SK-N-SH treated with all-trans-retinoic acid at 6 μM for 48 hours (cell line): ENCODE measurements around the gene PUS3.

Experiments
- ATAC-seq: fragments of 200-7000 bp; cut with Tn5 transposase; 3 replicates; pipeline ENCODE4 v1.9.1; 2020; ENCODE audit warnings: mild to moderate bottlenecking, moderate library complexity
- ARNTL ChIP-seq: fragments of 450-650 bp; formaldehyde crosslinking; IDR thresholded peaks from 2 replicates; pipeline ENCODE4 v1.5.0; 2020; ENCODE audit warnings: low read depth, mild to moderate bottlenecking, moderate library complexity, borderline replicate concordance
- CREB5 ChIP-seq: fragments of 250-450 bp; sonication (Bioruptor Pico); IDR thresholded peaks from 2 replicates; pipeline ENCODE4 v1.5.1; 2020; ENCODE audit warnings: low read depth, mild to moderate bottlenecking, moderate library complexity
- CSDC2 ChIP-seq: fragments of 250-450 bp; sonication (Bioruptor Pico); IDR thresholded peaks from 2 replicates; pipeline ENCODE4 v1.5.0; 2020; ENCODE audit warnings: mild to moderate bottlenecking, moderate library complexity
- CSRNP3 ChIP-seq: fragments of 250-450 bp; sonication (Bioruptor Pico); IDR thresholded peaks from 2 replicates; pipeline ENCODE4 v1.5.1; 2021; ENCODE audit warnings: mild to moderate bottlenecking, moderate library complexity
- ESRRG ChIP-seq: fragments of 250-450 bp; sonication (Bioruptor Pico); IDR thresholded peaks from 2 replicates; pipeline ENCODE4 v1.6.1; 2021; ENCODE audit warnings: mild to moderate bottlenecking
- GLIS3 ChIP-seq: fragments of 250-450 bp; sonication (Bioruptor Pico); IDR thresholded peaks from 2 replicates; pipeline ENCODE4 v1.5.0; 2020; ENCODE audit warnings: mild to moderate bottlenecking, moderate library complexity
- ISL1 ChIP-seq: fragments of 250-450 bp; sonication (Bioruptor Pico); IDR thresholded peaks from 2 replicates; pipeline ENCODE4 v2.1.2; 2022; ENCODE audit warnings: mild to moderate bottlenecking, moderate library complexity
- OSR1 ChIP-seq: fragments of 250-450 bp; sonication (Bioruptor Pico); IDR thresholded peaks from 2 replicates; pipeline ENCODE4 v1.8.0; 2022; ENCODE audit warnings: moderate library complexity, mild to moderate bottlenecking, inconsistent platforms
- PATZ1 ChIP-seq: fragments of 250-450 bp; sonication (Bioruptor Pico); IDR thresholded peaks from 2 replicates; pipeline ENCODE4 v1.8.0; 2020; ENCODE audit warnings: mild to moderate bottlenecking, moderate library complexity, borderline replicate concordance
- POU6F1 ChIP-seq: fragments of 250-450 bp; sonication (Bioruptor Pico); IDR thresholded peaks from 2 replicates; pipeline ENCODE4 v1.8.0; 2021; ENCODE audit warnings: low read depth, mild to moderate bottlenecking, moderate library complexity, borderline replicate concordance
- RARB ChIP-seq: fragments of 250-450 bp; sonication (Bioruptor Pico); IDR thresholded peaks from 2 replicates; pipeline ENCODE4 v1.8.0; 2021; ENCODE audit warnings: mild to moderate bottlenecking, moderate library complexity
- TOX ChIP-seq: fragments of 250-450 bp; sonication (Bioruptor Pico); IDR thresholded peaks from 2 replicates; pipeline ENCODE4 v1.8.0; 2021; ENCODE audit warnings: mild to moderate bottlenecking, moderate library complexity, borderline replicate concordance
- TSHZ2 ChIP-seq: fragments of 250-450 bp; sonication (Bioruptor Pico); IDR thresholded peaks from 2 replicates; pipeline ENCODE4 v1.5.0; 2020; ENCODE audit warnings: mild to moderate bottlenecking, moderate library complexity
- ZC3H10 ChIP-seq: fragments of 250-450 bp; sonication (Bioruptor Pico); IDR thresholded peaks from 2 replicates; pipeline ENCODE4 v1.5.1; 2021; ENCODE audit warnings: mild to moderate bottlenecking, moderate library complexity
- ZFP30 ChIP-seq: fragments of 450-650 bp; formaldehyde crosslinking; IDR thresholded peaks from 2 replicates; pipeline ENCODE4 v1.5.0; 2022; ENCODE audit warnings: mild to moderate bottlenecking, moderate library complexity
- ZNF565 ChIP-seq: fragments of 450-650 bp; formaldehyde crosslinking; conservative IDR thresholded peaks from 2 replicates; pipeline ENCODE4 v1.5.0; 2020; ENCODE audit warnings: low read depth, mild to moderate bottlenecking, moderate library complexity
- ZNF70 ChIP-seq: fragments of 450-650 bp; formaldehyde crosslinking; IDR thresholded peaks from 2 replicates; pipeline ENCODE4 v1.5.0; 2020; ENCODE audit warnings: mild to moderate bottlenecking, moderate library complexity
- ZNF8 ChIP-seq: fragments of 450-650 bp; formaldehyde crosslinking; IDR thresholded peaks from 2 replicates; pipeline ENCODE4 v1.5.0; 2020; ENCODE audit warnings: mild to moderate bottlenecking, moderate library complexity

PUS3 gene

GRCh38 chr11:125902277-125902926 lies 604 bp downstream of the PUS3 start:
- ATAC-seq = peak; percentile 57
- no peak for TF ChIP-seq ISL1

GRCh38 chr11:125901872-125902271 lies 1.1 kb downstream of the PUS3 start:
- TF ChIP-seq RARB (CRISPR knock-in tag) = no peak
- no peak for TF ChIP-seq ISL1
- no peak for TF ChIP-seq ESRRG
- no peak for TF ChIP-seq ARNTL (CRISPR knock-in tag)
- TF ChIP-seq POU6F1 (CRISPR knock-in tag) = no peak
- no peak for TF ChIP-seq OSR1 (CRISPR knock-in tag)
- no peak for TF ChIP-seq GLIS3 (CRISPR knock-in tag)
- TF ChIP-seq PATZ1 (CRISPR knock-in tag) = no peak
- TF ChIP-seq CSRNP3 (CRISPR knock-in tag) = no peak
- no peak for TF ChIP-seq ZNF565 (CRISPR knock-in tag)
- TF ChIP-seq CREB5 (CRISPR knock-in tag) = no peak
- TF ChIP-seq ZNF8 (CRISPR knock-in tag) = no peak
- TF ChIP-seq CSDC2 = no peak
- TF ChIP-seq TOX (CRISPR knock-in tag) = no peak
- no peak for TF ChIP-seq ZNF70 (CRISPR knock-in tag)
- no peak for ATAC-seq

- no peak for TF ChIP-seq ZFP30
- TF ChIP-seq ZC3H10 (CRISPR knock-in tag) = no peak
- no peak for TF ChIP-seq TSHZ2 (CRISPR knock-in tag)
- TF ChIP-seq TOX (CRISPR knock-in tag) = no peak
- no peak for ATAC-seq
These were observed 10.0 kb downstream of the PUS3 start for GRCh38 chr11:125892994-125893393.

- ATAC-seq = no peak
- no peak for TF ChIP-seq CSRNP3 (CRISPR knock-in tag)
- TF ChIP-seq GLIS3 (CRISPR knock-in tag) = no peak
- no peak for TF ChIP-seq ZC3H10 (CRISPR knock-in tag)
- no peak for TF ChIP-seq ZNF565 (CRISPR knock-in tag)
These were observed 10.9 kb downstream of the PUS3 start for GRCh38 chr11:125892071-125892470.
